Fibroblast of lung (primary cell): ENCODE measurements around the gene ABL1.

Experiments
- EZH2 ChIP-seq: IDR thresholded peaks from 2 replicates; pipeline ENCODE4 v1.5.1; 2012; ENCODE audit warnings: low read length, control low read depth, mild to moderate bottlenecking; ENCODE audit errors: missing control alignments
- TF ChIP-seq, protein P1 (sequence below), 2 donors: IDR thresholded peaks in 1 of 2; conservative IDR thresholded peaks in 1 of 2; 1 replicate in 1 of 2; 2 replicates in 1 of 2; pipeline ENCODE4 v1.5.1; 2011 to 2012; ENCODE audit warnings: low read length in 2 of 2, control low read depth in 1 of 2, inconsistent platforms in 1 of 2, low read depth in 1 of 2, mild to moderate bottlenecking in 1 of 2

DNA sequence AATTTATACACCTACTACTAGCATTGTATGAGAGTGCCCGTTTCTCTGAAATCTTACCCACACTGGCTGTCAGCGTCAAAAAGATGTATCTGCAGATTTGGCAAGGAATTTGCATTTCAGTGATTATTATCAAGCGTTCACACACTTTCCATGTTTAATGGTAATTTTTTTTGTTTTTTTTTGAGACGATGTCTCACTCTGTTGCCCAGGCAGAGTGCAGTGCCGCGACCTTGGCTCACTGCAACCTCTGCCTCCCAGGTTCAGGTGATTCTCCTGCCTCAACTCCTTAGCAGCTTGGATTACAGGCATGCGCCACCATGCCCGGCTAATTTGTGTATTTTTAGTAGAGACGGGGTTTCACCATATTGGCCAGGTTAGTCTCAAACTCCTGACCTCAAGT is 14.3 kb downstream of the ABL1 start:
- TF ChIP-seq, protein P1, sequence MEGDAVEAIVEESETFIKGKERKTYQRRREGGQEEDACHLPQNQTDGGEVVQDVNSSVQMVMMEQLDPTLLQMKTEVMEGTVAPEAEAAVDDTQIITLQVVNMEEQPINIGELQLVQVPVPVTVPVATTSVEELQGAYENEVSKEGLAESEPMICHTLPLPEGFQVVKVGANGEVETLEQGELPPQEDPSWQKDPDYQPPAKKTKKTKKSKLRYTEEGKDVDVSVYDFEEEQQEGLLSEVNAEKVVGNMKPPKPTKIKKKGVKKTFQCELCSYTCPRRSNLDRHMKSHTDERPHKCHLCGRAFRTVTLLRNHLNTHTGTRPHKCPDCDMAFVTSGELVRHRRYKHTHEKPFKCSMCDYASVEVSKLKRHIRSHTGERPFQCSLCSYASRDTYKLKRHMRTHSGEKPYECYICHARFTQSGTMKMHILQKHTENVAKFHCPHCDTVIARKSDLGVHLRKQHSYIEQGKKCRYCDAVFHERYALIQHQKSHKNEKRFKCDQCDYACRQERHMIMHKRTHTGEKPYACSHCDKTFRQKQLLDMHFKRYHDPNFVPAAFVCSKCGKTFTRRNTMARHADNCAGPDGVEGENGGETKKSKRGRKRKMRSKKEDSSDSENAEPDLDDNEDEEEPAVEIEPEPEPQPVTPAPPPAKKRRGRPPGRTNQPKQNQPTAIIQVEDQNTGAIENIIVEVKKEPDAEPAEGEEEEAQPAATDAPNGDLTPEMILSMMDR (conservative IDR thresholded peaks at IDR 0.05 in 1 of 2, IDR thresholded peaks at IDR 0.05 in 1 of 2; ENCODE audit: low read depth in 1 of 2, low read length in 2 of 2) = no peak
- TF ChIP-seq EZH2 = no peak
